OCI-LY7 (cell line): ENCODE data around the gene FHL1. TPM values are rescaled to one million over a fixed set of nuclear protein-coding genes. Genes with fewer than 3 reads are reported as not detected.

Source experiments
- BruUV-seq: library from RNA; stranded (reverse); fragments of 400-500 nt; replicated peaks from 2 replicates; lab custom pipeline; 2021; lab: Mats Ljungman, UMichigan
- CTCF ChIA-PET: fragments of 300-600 bp; sonication (Branson Sonifier 250); formaldehyde crosslinking; loops from one replicate; lab custom pipeline; 2022; ENCODE audit warnings: antibody characterized with exemption; ENCODE audit not compliant: unreplicated experiment; lab: Charles Lee
- POLR2A ChIA-PET: fragments of 300-600 bp; sonication (Branson Sonifier 250); formaldehyde crosslinking; loops from one replicate; lab custom pipeline; 2022; ENCODE audit warnings: antibody characterized with exemption; lab: Charles Lee
- DNase-seq: peaks from one replicate; pipeline ENCODE4 v3.0.0-alpha.2; 2015; ENCODE audit warnings: low spot score
- H2AFZ ChIP-seq: fragments of 200-600 bp; sonication (generic), shearing (Covaris generic); 2 replicates; pipeline ENCODE4 v1.6.1; 2014; ENCODE audit warnings: mild to moderate bottlenecking, antibody characterized with exemption, low read length, moderate library complexity
- H3K27ac ChIP-seq: fragments of 200-600 bp; sonication (generic); 2 replicates; pipeline ENCODE4 v1.5.1; 2014; ENCODE audit warnings: mixed run types, low read depth, mild to moderate bottlenecking, moderate library complexity, low read length, inconsistent platforms; ENCODE audit not compliant: poor library complexity, severe bottlenecking
- H3K36me3 ChIP-seq: fragments of 200-600 bp; sonication (generic); 2 replicates; pipeline ENCODE4 v1.6.1; 2014; ENCODE audit warnings: mild to moderate bottlenecking, antibody characterized with exemption, low read length, moderate library complexity, mixed read lengths; ENCODE audit not compliant: insufficient read depth
- H3K4me1 ChIP-seq: fragments of 200-600 bp; sonication (generic); 2 replicates; pipeline ENCODE4 v1.5.1; 2014; ENCODE audit warnings: mild to moderate bottlenecking, low read length; ENCODE audit not compliant: insufficient read depth, poor library complexity, severe bottlenecking
- H3K4me2 ChIP-seq: fragments of 200-600 bp; sonication (generic); 2 replicates; pipeline ENCODE4 v1.6.1; 2014; ENCODE audit warnings: mild to moderate bottlenecking, low read length
- H3K4me3 ChIP-seq: fragments of 200-600 bp; sonication (generic); 2 replicates; pipeline ENCODE4 v1.5.1; 2014; ENCODE audit warnings: mild to moderate bottlenecking, low read depth, low read length; ENCODE audit not compliant: poor library complexity, severe bottlenecking
- H3K79me2 ChIP-seq: fragments of 200-600 bp; sonication (generic); 2 replicates; pipeline ENCODE4 v1.6.1; 2016; ENCODE audit warnings: low read depth, mild to moderate bottlenecking, low read length, moderate library complexity, mixed read lengths; ENCODE audit not compliant: insufficient read depth
- H3K9me2 ChIP-seq: fragments of 200-600 bp; sonication (generic); 2 replicates; pipeline ENCODE4 v1.6.1; 2016; ENCODE audit warnings: mild to moderate bottlenecking, low read length, mixed read lengths; ENCODE audit not compliant: insufficient read depth
- H3K9me3 ChIP-seq: fragments of 200-600 bp; sonication (generic); 2 replicates; pipeline ENCODE4 v1.6.1; 2014; ENCODE audit warnings: mild to moderate bottlenecking, mixed run types, low read length, mixed read lengths
- H4K20me1 ChIP-seq: fragments of 200-600 bp; sonication (generic); 2 replicates; pipeline ENCODE4 v1.6.1; 2014; ENCODE audit warnings: mild to moderate bottlenecking, antibody characterized with exemption, low read length, moderate library complexity, mixed read lengths; ENCODE audit not compliant: insufficient read depth
- EZH2phosphoT487 ChIP-seq: fragments of 200-600 bp; sonication (generic); IDR thresholded peaks from 2 replicates; pipeline ENCODE4 v1.6.1; 2018; ENCODE audit warnings: low read depth, borderline replicate concordance, mild to moderate bottlenecking, mixed run types, antibody characterized with exemption, low read length, moderate library complexity, mixed read lengths
- intact Hi-C: fragments of 100-400 bp; cut with micrococcal nuclease; formaldehyde crosslinking; loops from one replicate; pipeline ENCODE4 v1.10.0; 2022; ENCODE audit not compliant: unreplicated experiment
- total RNA-seq, 2 experiments: library from RNA; depleted of rRNA in 1 of 2; stranded (reverse); fragments of >200 nt in 1 of 2; shearing (Covaris generic) in 1 of 2; gene quantifications; 2 replicates each; pipeline ENCODE4 v1.2.3, GENCODE V29; 2014 to 2022
- TF ChIP-seq, protein P1 (sequence below): fragments of 200-600 bp; sonication (generic); conservative IDR thresholded peaks from 2 replicates; pipeline ENCODE4 v1.5.1; 2014; ENCODE audit warnings: mild to moderate bottlenecking, antibody characterized with exemption, low read length, moderate library complexity, mixed read lengths

Gene FHL1
- total RNA-seq, 2 experiments from 2014 or later: 1.4 TPM; not detected in 1

- Histone ChIP-seq H3K36me3 (no peaks in the 10 kb centered on the region), H3K4me3 (no peak overlapping the region), H3K27ac (no peak overlapping the region), H4K20me1 (no peaks in the 10 kb centered on the region), H3K4me1 (no peaks in the 10 kb centered on the region), H3K9me3 (no peaks in the 10 kb centered on the region), H2AFZ (no peak overlapping the region), H3K9me2 (no peaks in the 10 kb centered on the region), H3K79me2 (no peaks in the 10 kb centered on the region), H3K4me2 (no peak overlapping the region)
- TF ChIP-seq EZH2phosphoT487: no peak
- TF ChIP-seq, protein P1, sequence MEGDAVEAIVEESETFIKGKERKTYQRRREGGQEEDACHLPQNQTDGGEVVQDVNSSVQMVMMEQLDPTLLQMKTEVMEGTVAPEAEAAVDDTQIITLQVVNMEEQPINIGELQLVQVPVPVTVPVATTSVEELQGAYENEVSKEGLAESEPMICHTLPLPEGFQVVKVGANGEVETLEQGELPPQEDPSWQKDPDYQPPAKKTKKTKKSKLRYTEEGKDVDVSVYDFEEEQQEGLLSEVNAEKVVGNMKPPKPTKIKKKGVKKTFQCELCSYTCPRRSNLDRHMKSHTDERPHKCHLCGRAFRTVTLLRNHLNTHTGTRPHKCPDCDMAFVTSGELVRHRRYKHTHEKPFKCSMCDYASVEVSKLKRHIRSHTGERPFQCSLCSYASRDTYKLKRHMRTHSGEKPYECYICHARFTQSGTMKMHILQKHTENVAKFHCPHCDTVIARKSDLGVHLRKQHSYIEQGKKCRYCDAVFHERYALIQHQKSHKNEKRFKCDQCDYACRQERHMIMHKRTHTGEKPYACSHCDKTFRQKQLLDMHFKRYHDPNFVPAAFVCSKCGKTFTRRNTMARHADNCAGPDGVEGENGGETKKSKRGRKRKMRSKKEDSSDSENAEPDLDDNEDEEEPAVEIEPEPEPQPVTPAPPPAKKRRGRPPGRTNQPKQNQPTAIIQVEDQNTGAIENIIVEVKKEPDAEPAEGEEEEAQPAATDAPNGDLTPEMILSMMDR: no peak
- no TSS peak for BruUV-seq
- DNase-seq: no peak
- intact Hi-C loops: no loop called here
- POLR2A ChIA-PET: interaction anchor here (0.7 kb wide), 1 partner anchor 56 kb away, joined by 3 read pairs; no protein-coding TSS in a partner anchor
- CTCF ChIA-PET: no interaction called here
These were observed 44.8 kb downstream of the FHL1 start for GRCh38 chrX:136192135-136192534.

GRCh38 chrX:136192839-136193414 lies 45.6 kb downstream of the FHL1 start:
- no peak for TF ChIP-seq EZH2phosphoT487
- TF ChIP-seq, protein P1: no peak
- ChIA-PET POLR2A (interaction anchor here (0.7 kb wide), 1 partner anchor 55 kb away, joined by 3 read pairs; no protein-coding TSS in a partner anchor), CTCF (no interaction called here)
- intact Hi-C loops: no loop called here
- H3K4me3 ChIP-seq: no peak overlapping the region
- no peaks in the 10 kb centered on the region for H3K36me3 ChIP-seq
- DNase-seq: no peak
- H2AFZ ChIP-seq: no peak overlapping the region
- H3K27ac ChIP-seq: no peak overlapping the region
- no peaks in the 10 kb centered on the region for H3K9me3 ChIP-seq
- H3K4me1 ChIP-seq: no peaks in the 10 kb centered on the region
- H3K79me2 ChIP-seq: no peaks in the 10 kb centered on the region
- no TSS peak for BruUV-seq
- H4K20me1 ChIP-seq: no peaks in the 10 kb centered on the region
- no peak overlapping the region for H3K4me2 ChIP-seq
- no peaks in the 10 kb centered on the region for H3K9me2 ChIP-seq

DNA sequence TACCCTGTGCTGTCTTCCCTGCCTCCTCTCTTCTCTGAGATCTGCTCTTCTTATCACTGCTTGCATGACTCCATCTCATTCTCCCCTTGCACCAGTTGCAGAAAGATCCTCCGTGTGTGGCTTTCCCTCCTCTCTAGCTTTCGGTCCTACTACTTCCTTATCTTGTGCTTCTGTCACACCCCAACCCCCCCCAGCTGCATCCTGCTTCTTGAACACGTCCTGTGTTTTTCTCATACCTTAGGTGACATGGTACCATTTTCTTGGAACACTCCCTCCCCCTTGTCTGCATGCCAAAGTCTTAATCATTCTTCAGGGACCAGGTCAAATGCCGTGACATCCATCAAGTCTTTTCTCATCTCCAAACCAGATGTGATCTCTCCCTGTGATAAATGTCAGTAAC lies 46.4 kb downstream of the FHL1 start:
- H3K4me3 ChIP-seq: no peak overlapping the region
- no peak overlapping the region; the same call in 1 of the 2 replicates for H3K4me2 ChIP-seq

More for the DNA sequence above, 46.4 kb downstream of the FHL1 start:
- Histone ChIP-seq H3K9me3 (no peaks in the 10 kb centered on the region), H3K9me2 (no peaks in the 10 kb centered on the region), H3K4me1 (no peaks in the 10 kb centered on the region), H3K27ac (no peak overlapping the region), H2AFZ (no peak overlapping the region), H4K20me1 (no peaks in the 10 kb centered on the region), H3K79me2 (no peaks in the 10 kb centered on the region), H3K36me3 (no peaks in the 10 kb centered on the region)
- ChIA-PET POLR2A (interaction anchor here (0.6 kb wide), 1 partner anchor 255 kb away, joined by 4 read pairs; no protein-coding TSS in a partner anchor), CTCF (no interaction called here)
- intact Hi-C loops: no loop called here
- TF ChIP-seq, protein P1: no peak
- TF ChIP-seq EZH2phosphoT487: no peak
- BruUV-seq: no TSS peak
- DNase-seq: no peak
